ENCODE data around the gene KRTAP12-4.

Gene KRTAP12-4, protein sequence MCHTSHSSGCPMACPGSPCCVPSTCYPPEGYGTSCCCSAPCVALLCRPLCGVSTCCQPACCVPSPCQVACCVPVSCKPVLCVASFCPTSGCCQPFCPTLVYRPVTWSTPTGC

DNA sequence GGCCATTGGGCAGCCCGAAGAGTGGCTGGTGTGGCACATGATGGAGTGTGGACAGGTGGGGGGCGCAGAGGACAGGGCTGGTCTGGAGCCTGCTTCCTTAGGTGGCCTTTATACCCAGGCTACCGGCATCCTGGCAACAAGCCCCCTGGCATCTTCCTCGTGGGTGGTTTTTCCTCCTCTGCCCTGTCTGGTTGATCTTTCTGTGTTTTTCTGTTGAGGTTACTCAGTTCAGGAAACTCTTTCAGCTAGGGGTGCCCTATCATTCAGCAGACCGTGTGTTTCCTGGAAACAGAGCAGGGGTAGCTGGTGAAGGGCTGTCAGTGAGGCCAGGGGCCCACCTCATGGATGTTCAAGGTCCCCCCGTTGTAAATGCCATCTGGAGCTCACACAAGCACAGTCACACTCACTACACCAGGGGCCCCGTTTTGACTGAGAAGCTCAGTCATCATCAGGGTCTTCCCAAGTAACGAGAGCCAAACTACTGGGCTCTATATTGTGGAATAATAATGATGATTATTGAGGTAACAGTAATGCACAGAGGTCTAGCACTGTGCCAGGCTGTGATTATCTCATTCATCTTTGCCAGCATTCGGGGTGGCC, at the start of gene KRTAP12-4:
TSS of gene KRTAP12-4 (minus strand) at position 84 of the 600 bp plus-strand sequence. CDS start at position 39, 45 bp downstream.
- DNase-seq (ENCODE audit: low read depth), result no peak
- no peak within 1 kb of the TSS for H3K4me3 ChIP-seq (replicated peaks; ENCODE audit: low read depth, low read length)

DNA sequence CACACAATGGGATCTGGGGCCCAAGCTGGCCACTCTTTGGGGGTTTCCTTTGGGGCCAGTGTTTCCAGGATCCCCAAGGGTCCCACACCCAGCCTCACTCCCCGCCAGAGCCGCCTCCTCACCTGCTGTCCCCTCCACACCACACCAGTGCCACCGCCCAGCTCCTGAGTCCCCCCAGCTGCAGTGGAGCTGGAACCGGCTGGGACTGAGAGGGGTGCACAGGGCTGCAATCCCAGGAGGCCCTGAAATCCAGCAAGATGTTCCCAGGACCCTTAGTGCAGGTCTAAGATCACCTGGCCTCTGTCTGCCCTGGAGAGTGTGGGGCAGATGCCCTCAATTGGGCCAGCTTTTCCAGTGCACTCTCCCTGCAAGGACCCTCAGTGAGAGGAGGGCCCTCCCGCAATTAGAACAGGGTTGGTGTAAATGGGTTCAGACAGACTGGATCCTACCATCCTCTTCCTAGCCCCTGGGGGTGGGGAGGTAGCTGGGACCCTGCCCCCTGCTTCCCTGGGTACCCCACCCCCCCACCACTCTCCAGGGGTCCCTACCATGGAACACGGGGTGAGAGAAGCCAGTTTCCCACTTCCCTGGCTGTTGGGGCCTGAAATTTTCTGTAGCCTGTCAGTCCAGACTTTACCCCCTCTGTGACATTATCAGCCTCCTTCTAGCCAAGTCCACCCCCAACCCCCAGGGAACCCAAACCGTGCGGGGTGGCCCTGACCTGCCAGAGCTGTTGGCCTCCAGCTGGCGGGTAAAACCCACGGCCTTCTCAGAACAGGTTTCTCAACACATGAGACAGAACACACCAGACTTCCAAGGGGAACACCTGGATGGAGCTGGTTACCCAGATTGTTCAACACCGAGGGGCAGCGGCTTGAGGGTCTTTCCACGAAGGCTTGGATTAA, 49.5 kb upstream of the KRTAP12-4 start:
- H3K4me3 ChIP-seq (replicated peaks; ENCODE audit: low read depth, low read length), result no peak overlapping the region
- no peak for DNase-seq (ENCODE audit: low read depth)
- TF ChIP-seq, protein P1, sequence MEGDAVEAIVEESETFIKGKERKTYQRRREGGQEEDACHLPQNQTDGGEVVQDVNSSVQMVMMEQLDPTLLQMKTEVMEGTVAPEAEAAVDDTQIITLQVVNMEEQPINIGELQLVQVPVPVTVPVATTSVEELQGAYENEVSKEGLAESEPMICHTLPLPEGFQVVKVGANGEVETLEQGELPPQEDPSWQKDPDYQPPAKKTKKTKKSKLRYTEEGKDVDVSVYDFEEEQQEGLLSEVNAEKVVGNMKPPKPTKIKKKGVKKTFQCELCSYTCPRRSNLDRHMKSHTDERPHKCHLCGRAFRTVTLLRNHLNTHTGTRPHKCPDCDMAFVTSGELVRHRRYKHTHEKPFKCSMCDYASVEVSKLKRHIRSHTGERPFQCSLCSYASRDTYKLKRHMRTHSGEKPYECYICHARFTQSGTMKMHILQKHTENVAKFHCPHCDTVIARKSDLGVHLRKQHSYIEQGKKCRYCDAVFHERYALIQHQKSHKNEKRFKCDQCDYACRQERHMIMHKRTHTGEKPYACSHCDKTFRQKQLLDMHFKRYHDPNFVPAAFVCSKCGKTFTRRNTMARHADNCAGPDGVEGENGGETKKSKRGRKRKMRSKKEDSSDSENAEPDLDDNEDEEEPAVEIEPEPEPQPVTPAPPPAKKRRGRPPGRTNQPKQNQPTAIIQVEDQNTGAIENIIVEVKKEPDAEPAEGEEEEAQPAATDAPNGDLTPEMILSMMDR (IDR thresholded peaks at IDR 0.05; ENCODE audit: low read length, missing control alignments), result no peak

More for the DNA sequence above, at the start of gene KRTAP12-4:
- TF ChIP-seq, protein P1 (IDR thresholded peaks at IDR 0.05; ENCODE audit: low read length, missing control alignments), result no peak

- TF ChIP-seq, protein P1 (IDR thresholded peaks at IDR 0.05; ENCODE audit: low read length, missing control alignments), result no peak
- H3K4me3 ChIP-seq (replicated peaks; ENCODE audit: low read depth, low read length), result no peak overlapping the region
- DNase-seq (ENCODE audit: low read depth), result no peak
Measured at GRCh38 chr21:44702973-44703730, 48.7 kb upstream of the KRTAP12-4 start.

- no peak for DNase-seq (ENCODE audit: low read depth)
- TF ChIP-seq, protein P1 (IDR thresholded peaks at IDR 0.05; ENCODE audit: low read length, missing control alignments), result no peak
- no peak overlapping the region for H3K4me3 ChIP-seq (replicated peaks; ENCODE audit: low read depth, low read length)
Measured at GRCh38 chr21:44702111-44702972, 47.9 kb upstream of the KRTAP12-4 start.

DNA sequence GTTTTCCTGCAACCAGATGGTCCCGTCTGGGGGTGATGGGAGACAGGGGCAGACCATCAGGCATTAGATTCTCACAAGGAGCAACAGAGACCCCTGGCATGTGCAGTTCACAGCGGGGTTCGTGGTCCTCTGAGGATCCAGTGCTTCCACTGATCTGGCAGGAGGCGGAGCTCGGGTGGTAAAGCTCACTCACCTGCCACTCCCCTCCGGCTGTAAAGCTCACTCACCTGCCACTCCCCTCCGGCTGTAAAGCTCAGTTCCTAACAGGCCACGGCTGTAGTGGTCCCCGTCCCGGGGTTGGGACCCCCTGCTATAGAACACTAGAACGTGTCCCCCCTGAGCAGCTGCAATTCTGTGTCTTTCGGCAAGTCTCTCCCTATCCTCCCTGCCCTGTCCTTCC, 47.1 kb upstream of the KRTAP12-4 start:
- no peak overlapping the region for H3K4me3 ChIP-seq (replicated peaks; ENCODE audit: low read depth, low read length)
- TF ChIP-seq, protein P1 (IDR thresholded peaks at IDR 0.05; ENCODE audit: low read length, missing control alignments), result no peak
- DNase-seq (ENCODE audit: low read depth), result no peak

- TF ChIP-seq, protein P1 (IDR thresholded peaks at IDR 0.05; ENCODE audit: low read length, missing control alignments), result no peak
- DNase-seq (ENCODE audit: low read depth), result no peak
- no peak overlapping the region for H3K4me3 ChIP-seq (replicated peaks; ENCODE audit: low read depth, low read length)
Measured at GRCh38 chr21:44701023-44701400, 46.6 kb upstream of the KRTAP12-4 start.

All from fibroblast of pulmonary artery (primary cell).